Caco-2 (cell line): ENCODE data around the gene FANCC. TPM values are rescaled to one million over a fixed set of nuclear protein-coding genes. Genes with fewer than 3 reads are reported as not detected.

Source experiments
- BruUV-seq: library from RNA; stranded (reverse); fragments of 400-500 nt; replicated peaks from 2 replicates; lab custom pipeline; 2021; lab: Mats Ljungman, UMichigan
- CTCF ChIA-PET: fragments of 300-600 bp; sonication (Branson Sonifier 250); formaldehyde crosslinking; loops from one replicate; lab custom pipeline; 2022; ENCODE audit warnings: antibody characterized with exemption; lab: Charles Lee
- POLR2A ChIA-PET: fragments of 300-600 bp; sonication (Branson Sonifier 250); formaldehyde crosslinking; loops from one replicate; lab custom pipeline; 2022; ENCODE audit warnings: antibody characterized with exemption; lab: Charles Lee
- DNase-seq, 2 experiments: peaks; one replicate each; pipeline versions ENCODE4 v3.0.0 to v3.0.0-alpha.2; 2020 to 2022
- H3K27me3 ChIP-seq: replicated peaks from 2 replicates; pipeline ENCODE4 v1.6.0; 2011; ENCODE audit warnings: low read length; ENCODE audit not compliant: control insufficient read depth, insufficient read depth
- H3K36me3 ChIP-seq: 2 replicates; pipeline ENCODE4 v1.5.1; 2011; ENCODE audit warnings: low read length; ENCODE audit not compliant: control insufficient read depth, insufficient read depth
- H3K4me1 ChIP-seq: fragments of 250-450 bp; sonication (Bioruptor Pico); 2 replicates; pipeline ENCODE4 v1.5.1; 2020; ENCODE audit warnings: mild to moderate bottlenecking
- H3K4me3 ChIP-seq: 2 replicates; pipeline ENCODE4 v1.5.1; 2011; ENCODE audit warnings: low read depth, mild to moderate bottlenecking, control low read depth, low read length
- H3K9me3 ChIP-seq: fragments of 250-450 bp; sonication (Bioruptor Pico); 2 replicates; pipeline ENCODE4 v1.5.1; 2020; ENCODE audit warnings: mild to moderate bottlenecking, moderate library complexity
- H3K27ac Mint-ChIP-seq: one replicate; pipeline ENCODE4 v1.8.0; 2022; ENCODE audit warnings: mixed read lengths; ENCODE audit not compliant: unreplicated experiment
- H3K27me3 Mint-ChIP-seq: one replicate; pipeline ENCODE4 v1.8.0; 2022; ENCODE audit warnings: mixed read lengths; ENCODE audit not compliant: insufficient read depth, unreplicated experiment
- H3K36me3 Mint-ChIP-seq: one replicate; pipeline ENCODE4 v1.8.0; 2022; ENCODE audit warnings: mild to moderate bottlenecking, mixed read lengths; ENCODE audit not compliant: insufficient read depth, unreplicated experiment
- H3K4me1 Mint-ChIP-seq: one replicate; pipeline ENCODE4 v1.8.0; 2022; ENCODE audit warnings: low read depth, mixed read lengths; ENCODE audit not compliant: unreplicated experiment
- H3K4me3 Mint-ChIP-seq: one replicate; pipeline ENCODE4 v1.8.0; 2022; ENCODE audit warnings: mild to moderate bottlenecking, moderate library complexity, mixed read lengths; ENCODE audit not compliant: unreplicated experiment
- H3K9me3 Mint-ChIP-seq: one replicate; pipeline ENCODE4 v1.8.0; 2022; ENCODE audit warnings: mixed read lengths; ENCODE audit not compliant: unreplicated experiment
- CTCF ChIP-seq, 2 experiments: fragments of 200-600 bp in 1 of 2; IDR thresholded peaks; 1 replicate in 1 of 2; 2 replicates in 1 of 2; pipeline versions ENCODE4 v1.5.1 to v1.8.0; 2011 to 2022; ENCODE audit warnings: antibody characterized with exemption in 1 of 2, control low read depth in 1 of 2, inconsistent platforms in 1 of 2, low read depth in 1 of 2, low read length in 1 of 2, mild to moderate bottlenecking in 1 of 2, moderate library complexity in 1 of 2; ENCODE audit not compliant: insufficient read depth in 1 of 2, severe bottlenecking in 1 of 2, unreplicated experiment in 1 of 2
- intact Hi-C: fragments of 100-400 bp; cut with micrococcal nuclease; formaldehyde crosslinking; loops from one replicate; pipeline ENCODE4 v1.10.0; 2022; ENCODE audit not compliant: unreplicated experiment
- total RNA-seq: library from RNA; stranded (reverse); gene quantifications from 2 replicates; pipeline ENCODE4 v1.2.3, GENCODE V29; 2022

The FANCC gene
- total RNA-seq, 1 experiment from 2014 or later: 29.2 TPM

- no peak for DNase-seq
- Mint-ChIP-seq H3K4me1 (peaks cover 13% of the 10 kb centered on the region), H3K36me3 (peaks cover 5% of the 10 kb centered on the region), H3K9me3 (no peaks in the 10 kb centered on the region), H3K27me3 (no peaks in the 10 kb centered on the region), H3K4me3 (no peak overlapping the region), H3K27ac (no peak overlapping the region)
- no peaks in the 10 kb centered on the region for H3K27me3 ChIP-seq
- ChIA-PET CTCF (no interaction called here), POLR2A (no interaction called here)
- H3K36me3 ChIP-seq: no peaks in the 10 kb centered on the region
- no peaks in the 10 kb centered on the region for H3K9me3 ChIP-seq
- TF ChIP-seq CTCF (IDR thresholded peaks at IDR 0.05; ENCODE audit: insufficient read depth in 1 of 2, low read depth in 1 of 2, low read length in 1 of 2, severe bottlenecking in 1 of 2, unreplicated experiment in 1 of 2): no peak
- no TSS peak for BruUV-seq
- H3K4me3 ChIP-seq: no peak overlapping the region
- no peaks in the 10 kb centered on the region for H3K4me1 ChIP-seq
- intact Hi-C loops: no loop called here
Measured at GRCh38 chr9:95133325-95133705, 184.2 kb downstream of the FANCC start.

GRCh38 chr9:95132366-95133324, 184.9 kb downstream of the FANCC start:
- H3K4me3 Mint-ChIP-seq: no peak overlapping the region
- no peak overlapping the region for H3K4me3 ChIP-seq
- DNase-seq: no peak
- H3K4me1 ChIP-seq: no peaks in the 10 kb centered on the region
- H3K27ac Mint-ChIP-seq: no peak overlapping the region
- H3K9me3 Mint-ChIP-seq: no peaks in the 10 kb centered on the region
- ChIA-PET CTCF (interaction anchor here (0.5 to 1.2 kb wide), 2 partner anchors 24 to 135 kb away, joined by 3 to 4 read pairs; no protein-coding TSS in a partner anchor), POLR2A (no interaction called here)
- no peaks in the 10 kb centered on the region for H3K27me3 Mint-ChIP-seq
- TF ChIP-seq CTCF (IDR thresholded peaks at IDR 0.05; ENCODE audit: insufficient read depth in 1 of 2, low read depth in 1 of 2, low read length in 1 of 2, severe bottlenecking in 1 of 2, unreplicated experiment in 1 of 2): no peak
- H3K36me3 ChIP-seq: no peaks in the 10 kb centered on the region
- intact Hi-C loops: no loop called here
- BruUV-seq: no TSS peak
- peaks cover 13% of the 10 kb centered on the region for H3K4me1 Mint-ChIP-seq
- H3K36me3 Mint-ChIP-seq: peaks cover 5% of the 10 kb centered on the region
- no peaks in the 10 kb centered on the region for H3K27me3 ChIP-seq
- H3K9me3 ChIP-seq: no peaks in the 10 kb centered on the region

DNA sequence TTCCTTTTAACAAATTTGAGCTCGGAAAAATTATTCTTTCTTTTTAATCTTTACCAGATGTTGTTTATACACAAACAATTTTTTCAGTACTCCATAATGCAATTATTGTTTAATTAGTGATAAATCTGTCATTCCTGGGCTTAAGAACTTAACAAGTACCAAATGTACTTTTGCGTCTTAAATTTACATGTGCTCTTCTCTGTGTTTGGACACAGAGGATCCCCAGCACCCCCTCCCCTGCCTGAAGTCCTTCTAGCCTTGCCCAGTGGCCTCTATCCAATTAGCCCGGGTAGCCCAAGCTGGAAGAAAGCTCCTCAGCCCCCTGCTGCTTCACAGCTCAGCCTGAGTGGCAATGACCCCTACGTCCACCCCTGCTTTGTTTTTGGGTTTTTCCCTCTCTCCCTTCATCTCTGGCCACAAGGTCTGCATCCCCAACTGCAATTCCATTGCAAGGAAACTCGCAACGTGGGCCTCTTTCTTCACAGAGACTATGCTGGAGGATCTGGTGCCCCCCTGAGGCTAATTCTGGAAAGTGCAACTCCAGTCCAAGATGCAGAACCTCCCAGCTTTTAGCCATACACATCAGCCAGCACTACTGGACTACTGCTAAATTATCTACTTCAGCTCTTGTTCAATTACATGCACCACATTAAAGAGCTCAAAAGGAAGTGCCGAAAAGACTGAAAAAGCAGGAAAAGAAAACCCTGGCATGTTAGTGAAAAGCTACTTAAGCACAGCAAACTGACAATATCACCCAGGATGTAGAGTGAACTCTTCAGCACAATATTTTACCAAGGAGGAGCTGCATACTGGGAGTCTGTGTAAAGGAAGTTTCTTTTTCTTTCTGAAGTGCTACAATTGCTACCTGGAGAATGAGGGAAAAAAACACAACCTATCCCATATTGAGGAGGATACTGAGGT, 186.2 kb downstream of the FANCC start:
- CTCF ChIA-PET: interaction anchor here (0.6 to 1.5 kb wide), 6 partner anchors 10 to 462 kb away, joined by 3 to 7 read pairs (median 6); no protein-coding TSS in a partner anchor
- BruUV-seq: no TSS peak
- Histone ChIP-seq H3K9me3 (no peaks in the 10 kb centered on the region), H3K36me3 (no peaks in the 10 kb centered on the region), H3K27me3 (no peaks in the 10 kb centered on the region), H3K4me1 (no peaks in the 10 kb centered on the region), H3K4me3 (no peak overlapping the region)
- POLR2A ChIA-PET: no interaction called here
- H3K36me3 Mint-ChIP-seq: peaks cover 5% of the 10 kb centered on the region
- H3K27ac Mint-ChIP-seq: peak overlapping the region; percentile 12
- TF ChIP-seq CTCF (IDR thresholded peaks at IDR 0.05; ENCODE audit: insufficient read depth in 1 of 2, low read depth in 1 of 2, low read length in 1 of 2, severe bottlenecking in 1 of 2, unreplicated experiment in 1 of 2): peak; percentile 84 to 87
- peak; percentile 73 to 80 for DNase-seq
- no peaks in the 10 kb centered on the region for H3K27me3 Mint-ChIP-seq
- H3K4me3 Mint-ChIP-seq: no peak overlapping the region
- no peaks in the 10 kb centered on the region for H3K9me3 Mint-ChIP-seq
- peaks cover 13% of the 10 kb centered on the region for H3K4me1 Mint-ChIP-seq
- intact Hi-C loops: loop anchor here (1.0 to 2.0 kb wide), 4 partner anchors 137 to 577 kb away; no protein-coding TSS in a partner anchor
